GM12878 (cell line): ENCODE results near the gene PASK. TPM values are rescaled to one million over a fixed set of nuclear protein-coding genes. Genes with fewer than 3 reads are reported as not detected.

Experiments
- ATAC-seq: fragments of 200-7000 bp; cut with Tn5 transposase; 3 replicates; pipeline ENCODE4 v1.9.1; 2020; ENCODE audit warnings: mild to moderate bottlenecking, moderate library complexity
- BruUV-seq: library from RNA; stranded (reverse); fragments of 400-500 nt; replicated peaks from 2 replicates; lab custom pipeline; 2021; lab: Mats Ljungman, UMichigan
- CTCF ChIA-PET: fragments of 300-600 bp; sonication (Branson Sonifier 250); formaldehyde crosslinking; extraction: SDS; loops from one replicate; lab custom pipeline; 2021; ENCODE audit warnings: inconsistent platforms; lab: Yijun Ruan, JAX
- POLR2A ChIA-PET: fragments of 350-600 bp; formaldehyde crosslinking; extraction: SDS; loops from one replicate; lab custom pipeline; 2021; ENCODE audit warnings: inconsistent platforms; lab: Charles Lee
- RAD21 ChIA-PET: fragments of 300-600 bp; sonication (Branson Sonifier 250); formaldehyde crosslinking; loops from one replicate; lab custom pipeline; 2023; ENCODE audit warnings: antibody characterized with exemption; ENCODE audit not compliant: unreplicated experiment; lab: Charles Lee
- SMC1A ChIA-PET: fragments of 300-600 bp; sonication (Branson Sonifier 250); formaldehyde crosslinking; loops from one replicate; lab custom pipeline; 2023; ENCODE audit not compliant: unreplicated experiment, uncharacterized antibody; lab: Charles Lee
- DNase-seq: peaks from one replicate; pipeline ENCODE4 v3.0.0-alpha.2; 2011; ENCODE audit warnings: low read depth, low spot score
- FAIRE-seq: peaks from 3 replicates; lab custom pipeline; 2011; peaks lifted over from hg19 to GRCh38; lab: Jason Lieb, UNC
- H2AFZ ChIP-seq: 2 replicates; pipeline ENCODE4 v1.6.0; 2011; ENCODE audit warnings: low read depth, low read length, control low read depth; ENCODE audit not compliant: control insufficient read depth
- H3K27ac ChIP-seq: 2 replicates; pipeline ENCODE4 v1.5.1; 2011; ENCODE audit warnings: control low read depth; ENCODE audit not compliant: control insufficient read depth, insufficient read depth
- H3K27me3 ChIP-seq, 2 experiments: replicated peaks in 1 of 2; 2 replicates each; pipeline versions ENCODE4 v1.6.0 to v1.6.1; 2011; ENCODE audit warnings: low read length in 1 of 2; ENCODE audit not compliant: control insufficient read depth in 2 of 2, insufficient read depth in 2 of 2
- H3K36me3 ChIP-seq, 2 experiments: 2 replicates each; pipeline ENCODE4 v1.5.1; 2011; ENCODE audit warnings: low read length in 1 of 2; ENCODE audit not compliant: control insufficient read depth in 2 of 2, insufficient read depth in 2 of 2
- H3K4me1 ChIP-seq: 2 replicates; pipeline ENCODE4 v1.6.1; 2011; ENCODE audit warnings: mild to moderate bottlenecking, low read length, moderate library complexity, mixed read lengths; ENCODE audit not compliant: control insufficient read depth, insufficient read depth
- H3K4me2 ChIP-seq: 2 replicates; pipeline ENCODE4 v1.6.0; 2011; ENCODE audit warnings: control low read depth; ENCODE audit not compliant: control insufficient read depth, insufficient read depth
- H3K4me3 ChIP-seq: fragments of 200-600 bp; sonication (generic); 2 replicates; pipeline ENCODE4 v1.5.1; 2016
- H3K79me2 ChIP-seq: 2 replicates; pipeline ENCODE4 v1.6.0; 2011; ENCODE audit warnings: low read length; ENCODE audit not compliant: control insufficient read depth, insufficient read depth
- H3K9ac ChIP-seq: 2 replicates; pipeline ENCODE4 v1.8.0; 2011; ENCODE audit warnings: low read length, control low read depth, mixed read lengths; ENCODE audit not compliant: control insufficient read depth, insufficient read depth
- H3K9me3 ChIP-seq: replicated peaks from 3 replicates; pipeline ENCODE4 v1.5.1; 2011; ENCODE audit warnings: mild to moderate bottlenecking, low read length; ENCODE audit not compliant: control insufficient read depth, insufficient read depth
- H4K20me1 ChIP-seq: 2 replicates; pipeline ENCODE4 v1.6.0; 2011; ENCODE audit not compliant: control insufficient read depth, insufficient read depth
- MLLT1 ChIP-seq: fragments of 450-650 bp; IDR thresholded peaks from 2 replicates; pipeline ENCODE4 v1.6.1; 2016; ENCODE audit warnings: mild to moderate bottlenecking
- NKRF ChIP-seq: fragments of 450-650 bp; conservative IDR thresholded peaks from 2 replicates; pipeline ENCODE4 v1.6.1; 2017; ENCODE audit warnings: mild to moderate bottlenecking, moderate library complexity
- YY1 ChIP-seq: IDR thresholded peaks from 2 replicates; pipeline ENCODE4 v1.6.1; 2011; ENCODE audit warnings: low read depth, mild to moderate bottlenecking, low read length
- ZNF592 ChIP-seq: fragments of 450-650 bp; IDR thresholded peaks from 2 replicates; pipeline ENCODE4 v1.6.1; 2017; ENCODE audit warnings: mild to moderate bottlenecking, moderate library complexity
- WGBS: methylation state at CpG from one replicate; pipeline ENCODE4 v1.1.6; 2016; ENCODE audit warnings: low lambda C conversion rate; ENCODE audit not compliant: insufficient replicate concordance, insufficient coverage; ENCODE audit errors: missing lambda C conversion rate; 5-methylcytosine and 5-hydroxymethylcytosine counted together
- in situ Hi-C: fragments of 300-500 bp; cut with MboI; formaldehyde crosslinking; loops from 9 replicates; pipeline ENCODE4 v1.14.3; 2018; ENCODE audit warnings: mixed read lengths
- intact Hi-C: fragments of 100-400 bp; cut with micrococcal nuclease; formaldehyde crosslinking; loops from one replicate; pipeline ENCODE4 v1.14.2; 2022; ENCODE audit not compliant: unreplicated experiment
- polyA plus RNA-seq, 11 experiments: library from polyadenylated mRNA; depleted of rRNA in 4 of 11; unstranded in 6 of 11; stranded (reverse) in 5 of 11; fragments of >200 nt; fragmentation: Nextera tagmentation in 4 of 11; fragmentation: Illumina TruSeq in 1 of 11; extraction: Ambion mirVana in 4 of 11; extraction: Trizol in 1 of 11; gene quantifications; 1 replicate in 1 of 11; 2 replicates in 10 of 11; pipeline versions ENCODE4 v1.2.1 to v1.2.3, GENCODE V29; 2011 to 2016; ENCODE audit warnings: inconsistent platforms in 2 of 11, missing spikeins in 2 of 11, low read depth in 1 of 11
- total RNA-seq, 4 experiments: library from RNA; depleted of rRNA in 3 of 4; stranded (reverse); fragments of >200 nt in 3 of 4; fragmentation: Illumina TruSeq in 1 of 4; extraction: Trizol in 1 of 4; gene quantifications; 2 replicates each; pipeline versions ENCODE4 v1.2.1 to v1.2.3, GENCODE V29; 2013 to 2021

PASK gene
- total and polyA plus RNA-seq, 10 of the 15 experiments (the other 5 are each of a cell fraction or from before 2014, with no cell fraction given), result 9.6 to 62.2 (median 28.5) TPM

GRCh38 chr2:241112046-241112445 is 37.2 kb downstream of the PASK start:
- ChIA-PET RAD21 (interaction anchor here (1.0 to 4.9 kb wide), 8 partner anchors 11 to 198 kb away, joined by 3 to 43 read pairs (median 4); partner anchors contain the start of genes MTERF4, PASK and PPP1R7), SMC1A (interaction anchor here (2.1 to 6.5 kb wide), 5 partner anchors 10 to 37 kb away, joined by 7 to 53 read pairs (median 45); partner anchors contain the start of genes MTERF4, PASK and PPP1R7), POLR2A (interaction anchor here (0.7 to 5.2 kb wide), 8 partner anchors 9 to 64 kb away, joined by 3 to 54 read pairs (median 8); partner anchors contain the start of genes MTERF4, PASK and PPP1R7), CTCF (interaction anchor here (0.7 to 1.9 kb wide), 6 partner anchors 10 to 44 kb away, joined by 3 to 10 read pairs (median 5); partner anchors contain the start of gene MTERF4)
- Histone ChIP-seq H3K4me1 (peaks cover 33% of the 10 kb centered on the region), H4K20me1 (no peaks in the 10 kb centered on the region), H3K36me3 (peaks cover 12 to 19% of the 10 kb centered on the region in 2 experiments; a peak in 3 of 4 replicates), H3K9me3 (no peaks in the 10 kb centered on the region), H3K27me3 (no peaks in the 10 kb centered on the region), H3K4me2 (peak overlapping the region; percentile 90), H3K4me3 (peak overlapping the region; percentile 13; the same call in 1 of the 2 replicates), H3K9ac (peak overlapping the region; percentile 56), H3K79me2 (peaks cover 30% of the 10 kb centered on the region), H3K27ac (peak overlapping the region; percentile 82), H2AFZ (no peak overlapping the region)
- intact Hi-C loops (no loop called here), in situ Hi-C loops (no loop called here)
- no peak for DNase-seq
- TSS peak; percentile 63 for BruUV-seq
- TF ChIP-seq MLLT1 (peak; percentile 68; the same call in 1 of the 2 replicates), ZNF592 (0 out of 2 replicates have a peak, but pooled peaks have one; percentile 23), NKRF (no peak), YY1 (0 out of 2 replicates have a peak, but pooled peaks have one; percentile 25)
- WGBS, result 2% methylated on average over 17 of the region's 17 CpGs
- ATAC-seq, result no peak
- FAIRE-seq, result no peak
